H1 (cell line): ENCODE measurements around the gene MAP2K5. TPM values are rescaled to one million over a fixed set of nuclear protein-coding genes. Genes with fewer than 3 reads are reported as not detected.

Source experiments
- CTCF ChIA-PET: fragments of 300-600 bp; sonication (Branson Sonifier 250); formaldehyde crosslinking; loops from one replicate; lab custom pipeline; 2021; ENCODE audit not compliant: partially characterized antibody; lab: Charles Lee
- POLR2A ChIA-PET: fragments of 300-600 bp; sonication (Branson Sonifier 250); formaldehyde crosslinking; loops from one replicate; lab custom pipeline; 2021; ENCODE audit warnings: inconsistent platforms; ENCODE audit not compliant: partially characterized antibody; lab: Charles Lee
- DNase-seq, 2 experiments: peaks; one replicate each; pipeline versions ENCODE4 v3.0.0 to v3.0.0-alpha.2; 2010 to 2022; ENCODE audit warnings: low spot score in 2 of 2, low read depth in 1 of 2, mixed read lengths in 1 of 2
- FAIRE-seq: peaks from 2 replicates; lab custom pipeline; 2011; peaks lifted over from hg19 to GRCh38; lab: Jason Lieb, UNC
- H2AFZ ChIP-seq: 2 replicates; pipeline ENCODE4 v1.8.1; 2012; ENCODE audit warnings: low read length, inconsistent platforms
- H2AK5ac ChIP-seq: 2 replicates; pipeline ENCODE4 v1.6.1; 2013; ENCODE audit warnings: low read depth, low read length
- H2BK120ac ChIP-seq: replicated peaks from 2 replicates; pipeline ENCODE3; 2013; ENCODE audit warnings: low read depth, low read length, inconsistent platforms
- H2BK12ac ChIP-seq: 2 replicates; pipeline ENCODE4 v1.6.1; 2013; ENCODE audit warnings: low read depth, low read length
- H2BK15ac ChIP-seq: 2 replicates; pipeline ENCODE4 v1.6.1; 2013; ENCODE audit warnings: low read length
- H2BK20ac ChIP-seq: 2 replicates; pipeline ENCODE4 v1.6.1; 2013; ENCODE audit warnings: low read length
- H2BK5ac ChIP-seq: 2 replicates; pipeline ENCODE4 v1.6.1; 2013; ENCODE audit warnings: low read depth, low read length
- H3K14ac ChIP-seq: 2 replicates; pipeline ENCODE4 v1.6.1; 2013; ENCODE audit warnings: inconsistent platforms; ENCODE audit not compliant: insufficient read length
- H3K18ac ChIP-seq: 2 replicates; pipeline ENCODE4 v1.6.1; 2013; ENCODE audit warnings: low read length; ENCODE audit errors: extremely low read depth
- H3K23ac ChIP-seq: 2 replicates; pipeline ENCODE4 v1.6.1; 2013; ENCODE audit warnings: inconsistent platforms; ENCODE audit not compliant: insufficient read length
- H3K23me2 ChIP-seq: 2 replicates; pipeline ENCODE4 v1.6.1; 2013; ENCODE audit warnings: low read depth, low read length
- H3K27ac ChIP-seq: 2 replicates; pipeline ENCODE4 v1.6.1; 2011; ENCODE audit warnings: low read depth, low read length, inconsistent platforms
- H3K27me3 ChIP-seq, 4 experiments: replicated peaks in 1 of 4; 1 replicate in 1 of 4; 2 replicates in 3 of 4; pipeline versions ENCODE4 v1.6.1 to v1.8.1; 2011 to 2013; ENCODE audit warnings: low read length in 3 of 4, mild to moderate bottlenecking in 3 of 4, inconsistent platforms in 2 of 4, mixed read lengths in 2 of 4, moderate library complexity in 1 of 4; ENCODE audit not compliant: control insufficient read depth in 3 of 4, insufficient read depth in 3 of 4; ENCODE audit errors: extremely low read depth in 1 of 4
- H3K36me3 ChIP-seq, 4 experiments: 2 replicates each; pipeline versions ENCODE4 v1.6.1 to v1.8.1; 2011 to 2013; ENCODE audit warnings: mild to moderate bottlenecking in 4 of 4, low read length in 3 of 4, moderate library complexity in 2 of 4, control low read depth in 1 of 4, inconsistent platforms in 1 of 4; ENCODE audit not compliant: insufficient read depth in 4 of 4, control insufficient read depth in 2 of 4
- H3K4ac ChIP-seq: replicated peaks from 2 replicates; pipeline ENCODE3; 2013; ENCODE audit warnings: low read length, low read depth, mixed read lengths, inconsistent platforms; ENCODE audit not compliant: insufficient read length
- H3K4me1 ChIP-seq, 4 experiments: replicated peaks in 1 of 4; 1 replicate in 1 of 4; 2 replicates in 3 of 4; pipeline versions ENCODE4 v1.6.1 to v1.8.1; 2011 to 2013; ENCODE audit warnings: low read length in 3 of 4, inconsistent platforms in 2 of 4, mixed read lengths in 1 of 4; ENCODE audit not compliant: insufficient read depth in 4 of 4, control insufficient read depth in 3 of 4
- H3K4me2 ChIP-seq, 2 experiments: 2 replicates each; pipeline versions ENCODE4 v1.6.1 to v1.8.1; 2011 to 2013; ENCODE audit warnings: low read depth in 2 of 2, low read length in 2 of 2, control low read depth in 1 of 2, inconsistent platforms in 1 of 2, mild to moderate bottlenecking in 1 of 2; ENCODE audit not compliant: insufficient read depth in 1 of 2
- H3K4me3 ChIP-seq, 4 experiments: fragments of 200-600, 300-600 bp in 1 of 4; sonication (generic), shearing (Covaris generic), sonication (Bioruptor Twin) in 1 of 4; 2 replicates each; pipeline versions ENCODE4 v1.5.1 to v1.8.1; 2011 to 2016; ENCODE audit warnings: low read length in 4 of 4, low read depth in 3 of 4, control low read depth in 2 of 4, inconsistent platforms in 2 of 4, mild to moderate bottlenecking in 2 of 4, mixed read lengths in 1 of 4, moderate library complexity in 1 of 4; ENCODE audit not compliant: insufficient read depth in 2 of 4; ENCODE audit errors: extremely low read depth in 1 of 4
- H3K56ac ChIP-seq: replicated peaks from 2 replicates; pipeline ENCODE3; 2013; ENCODE audit warnings: low read depth, mild to moderate bottlenecking, mixed read lengths, low read length, inconsistent platforms; ENCODE audit not compliant: insufficient read length
- H3K79me1 ChIP-seq: 2 replicates; pipeline ENCODE4 v1.6.1; 2013; ENCODE audit warnings: low read depth, low read length, control low read depth
- H3K79me2 ChIP-seq, 2 experiments: 2 replicates each; pipeline versions ENCODE4 v1.6.1 to v1.8.1; 2012 to 2013; ENCODE audit warnings: low read length in 2 of 2, mild to moderate bottlenecking in 2 of 2, inconsistent platforms in 1 of 2; ENCODE audit not compliant: insufficient read depth in 2 of 2, control insufficient read depth in 1 of 2
- H3K9ac ChIP-seq, 4 experiments: replicated peaks in 1 of 4; 1 replicate in 1 of 4; 2 replicates in 3 of 4; pipeline versions ENCODE4 v1.6.1 to v1.8.1; 2011 to 2013; ENCODE audit warnings: low read depth in 3 of 4, low read length in 3 of 4, control low read depth in 2 of 4, mild to moderate bottlenecking in 2 of 4, moderate library complexity in 2 of 4, inconsistent platforms in 1 of 4; ENCODE audit errors: extremely low read depth in 1 of 4
- H3K9me3 ChIP-seq, 2 experiments: 2 replicates each; pipeline versions ENCODE4 v1.6.1 to v1.8.1; 2012 to 2013; ENCODE audit warnings: mild to moderate bottlenecking in 2 of 2, moderate library complexity in 2 of 2, control low read depth in 1 of 2, inconsistent platforms in 1 of 2, low read depth in 1 of 2, low read length in 1 of 2, mixed read lengths in 1 of 2; ENCODE audit not compliant: insufficient read depth in 2 of 2
- H4K20me1 ChIP-seq, 2 experiments: replicated peaks in 1 of 2; 2 replicates each; pipeline versions ENCODE3 to v1.8.1; 2011 to 2013; ENCODE audit warnings: inconsistent platforms in 2 of 2, low read length in 2 of 2, mild to moderate bottlenecking in 1 of 2; ENCODE audit not compliant: insufficient read depth in 2 of 2, control insufficient read depth in 1 of 2
- H4K5ac ChIP-seq: 2 replicates; pipeline ENCODE4 v1.6.1; 2013; ENCODE audit warnings: low read length, low read depth, mixed read lengths, inconsistent platforms; ENCODE audit not compliant: insufficient read length
- H4K8ac ChIP-seq: 2 replicates; pipeline ENCODE4 v1.8.0; 2013; ENCODE audit warnings: mild to moderate bottlenecking, moderate library complexity, low read length, inconsistent platforms; ENCODE audit not compliant: insufficient read depth; ENCODE audit errors: extremely low read depth
- H4K91ac ChIP-seq: replicated peaks from 2 replicates; pipeline ENCODE3; 2013; ENCODE audit warnings: low read length, mixed read lengths, inconsistent platforms; ENCODE audit not compliant: insufficient read length
- PHF8 ChIP-seq: fragments of 200-600 bp; sonication (generic); conservative IDR thresholded peaks from 2 replicates; pipeline ENCODE4 v1.7.1; 2012; ENCODE audit warnings: low read depth, mild to moderate bottlenecking, inconsistent platforms, low read length, moderate library complexity
- POLR2A ChIP-seq, 2 experiments: IDR thresholded peaks; 1 replicate in 1 of 2; 2 replicates in 1 of 2; pipeline ENCODE4 v1.6.1; 2011; ENCODE audit warnings: low read depth in 2 of 2, low read length in 2 of 2, mild to moderate bottlenecking in 2 of 2; ENCODE audit errors: control extremely low read depth in 1 of 2
- WGBS, 2 experiments: shearing (Covaris generic) in 1 of 2; methylation state at CpG; one replicate each; pipeline versions ENCODE4 v1.1.6 to v1.1.7; 2013 to 2015; ENCODE audit warnings: low lambda C conversion rate in 2 of 2, mixed read lengths in 2 of 2, inconsistent platforms in 1 of 2, low coverage in 1 of 2, missing lambda C conversion rate in 1 of 2; ENCODE audit not compliant: insufficient replicate concordance in 2 of 2, insufficient coverage in 1 of 2, insufficient read length in 1 of 2; ENCODE audit errors: extremely low coverage in 1 of 2, missing lambda C conversion rate in 1 of 2; 5-methylcytosine and 5-hydroxymethylcytosine counted together
- polyA plus RNA-seq, 7 experiments: library from polyadenylated mRNA; depleted of rRNA in 3 of 7; stranded (reverse) in 5 of 7; unstranded in 2 of 7; fragments of >200 nt in 5 of 7; fragments of 200-250 nt in 2 of 7; gene quantifications; 1 replicate in 5 of 7; 2 replicates in 1 of 7; 4 replicates in 1 of 7; pipeline versions ENCODE4 v1.2.1 to v1.2.3, GENCODE V29; 2011 to 2013; ENCODE audit warnings: missing spikeins in 2 of 7, mixed read lengths in 2 of 7
- total RNA-seq: library from RNA; stranded (reverse); fragmentation: NEBNext Ultra II Directional; extraction: Animal tissue kit (Norgen Biotek cat#: 25700); gene quantifications from 2 replicates; pipeline ENCODE4 v1.2.1, GENCODE V29; 2021
- TF ChIP-seq, protein P1 (sequence below): IDR thresholded peaks from 2 replicates; pipeline ENCODE4 v1.6.1; 2011; ENCODE audit warnings: low read depth, mild to moderate bottlenecking, low read length; ENCODE audit not compliant: insufficient read depth

Gene MAP2K5
- total and polyA plus RNA-seq, 2 of the 8 experiments (the other 6 are each of a cell fraction or from before 2014, with no cell fraction given), result 4.4 to 15.8 TPM

DNA sequence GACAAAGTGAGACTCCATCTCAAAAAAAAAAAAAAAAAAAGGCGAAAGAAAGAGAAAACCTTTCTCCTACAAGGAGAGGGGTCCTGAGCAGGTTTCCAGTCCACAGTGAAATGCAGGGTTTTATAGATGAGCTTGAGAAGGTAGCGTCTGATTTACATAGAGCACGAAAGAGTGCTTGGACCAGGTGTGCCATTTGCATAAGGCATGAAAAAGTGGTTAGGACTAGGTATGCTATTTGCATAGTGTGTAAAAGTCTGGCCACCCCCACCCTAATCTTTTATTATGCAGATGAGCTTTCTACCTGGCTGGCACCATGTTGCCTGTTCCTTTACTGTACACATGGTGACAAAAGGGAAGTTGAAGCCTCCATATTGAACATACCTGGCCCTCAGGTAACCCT is 311.0 kb downstream of the MAP2K5 start:
- Histone ChIP-seq H2AK5ac (0 out of 2 replicates have a peak overlapping the region, but pooled peaks have one; percentile 79), H3K27ac (no peak overlapping the region), H3K4me2 (peak overlapping the region; percentile 14 to 42; a peak in 3 of 4 replicates), H3K27me3 (no peaks in the 10 kb centered on the region), H2BK20ac (no peak overlapping the region), H2BK15ac (no peak overlapping the region), H3K79me1 (no peaks in the 10 kb centered on the region), H3K4me3 (peak overlapping the region in 1 of 4 experiments; percentile 17; a peak in 1 of 8 replicates), H3K79me2 (no peaks in the 10 kb centered on the region), H4K20me1 (no peaks in the 10 kb centered on the region), H3K9ac (no peak overlapping the region), H3K18ac (no peak overlapping the region; the same call in 1 of the 2 replicates), H3K14ac (no peak overlapping the region), H4K8ac (no peak overlapping the region), H4K91ac (no peak overlapping the region), H3K4me1 (peaks cover 6 to 16% (median 9%) of the 10 kb centered on the region in 4 experiments; a peak in 5 of 7 replicates), H3K23ac (no peak overlapping the region), H4K5ac (no peak overlapping the region), H2BK5ac (0 out of 2 replicates have a peak overlapping the region, but pooled peaks have one; percentile 78), H3K23me2 (no peaks in the 10 kb centered on the region), H3K4ac (no peak overlapping the region), H2BK12ac (0 out of 2 replicates have a peak overlapping the region, but pooled peaks have one; percentile 44), H3K56ac (no peak overlapping the region), H3K9me3 (no peaks in the 10 kb centered on the region; a peak in 1 of 4 replicates), H2BK120ac (no peak overlapping the region), H3K36me3 (no peaks in the 10 kb centered on the region), H2AFZ (no peak overlapping the region)
- DNase-seq, result no peak
- no peak for FAIRE-seq
- CTCF ChIA-PET, result interaction anchor here (1.3 to 3.6 kb wide), 3 partner anchors 10 to 300 kb away, joined by 4 to 15 read pairs (median 7); no protein-coding TSS in a partner anchor
- POLR2A ChIA-PET, result interaction anchor here (0.7 to 1.8 kb wide), 5 partner anchors 10 to 898 kb away, joined by 3 to 9 read pairs (median 3); no protein-coding TSS in a partner anchor
- WGBS, 2 experiments, result 57% methylated on average over 2 of the region's 3 CpGs; no CpG with 5 or more reads in 1 of the 2 experiments
- TF ChIP-seq PHF8 (no peak), POLR2A (IDR thresholded peaks at IDR 0.05; ENCODE audit: control extremely low read depth in 1 of 2, low read depth in 2 of 2, low read length in 2 of 2) (no peak)
- TF ChIP-seq, protein P1, sequence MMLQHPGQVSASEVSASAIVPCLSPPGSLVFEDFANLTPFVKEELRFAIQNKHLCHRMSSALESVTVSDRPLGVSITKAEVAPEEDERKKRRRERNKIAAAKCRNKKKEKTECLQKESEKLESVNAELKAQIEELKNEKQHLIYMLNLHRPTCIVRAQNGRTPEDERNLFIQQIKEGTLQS, result no peak
